Hepatocyte (in vitro differentiated cells): ENCODE results near the gene EXOSC6. TPM values are rescaled to one million over a fixed set of nuclear protein-coding genes. Genes with fewer than 3 reads are reported as not detected.
"Not testable (repeated sequence)": the region's sequence is repeated elsewhere in the genome, so short reads cannot be mapped to it uniquely, and the experiment has no call there.

Source experiments
- DNase-seq: peaks from one replicate; pipeline ENCODE4 v3.0.0-alpha.2; 2016; ENCODE audit warnings: low spot score
- H2AFZ ChIP-seq: fragments of 200-600 bp; sonication (generic); 2 replicates; pipeline ENCODE4 v1.6.0; 2016; ENCODE audit warnings: antibody characterized with exemption, mild to moderate bottlenecking
- H3K27ac ChIP-seq: fragments of 200-600 bp; sonication (generic); 2 replicates; pipeline ENCODE4 v1.5.1; 2016; ENCODE audit warnings: mild to moderate bottlenecking
- H3K27me3 ChIP-seq: fragments of 200-600 bp; sonication (generic); 2 replicates; pipeline ENCODE4 v1.6.1; 2016
- H3K36me3 ChIP-seq: fragments of 200-600 bp; sonication (generic); replicated peaks from 2 replicates; pipeline ENCODE4 v1.5.1; 2016; ENCODE audit warnings: low read depth; ENCODE audit not compliant: insufficient read depth
- H3K4me1 ChIP-seq: fragments of 200-600 bp; sonication (generic); 2 replicates; pipeline ENCODE4 v1.5.1; 2016; ENCODE audit warnings: mild to moderate bottlenecking, moderate library complexity; ENCODE audit not compliant: insufficient read depth
- H3K4me2 ChIP-seq: fragments of 200-600 bp; sonication (generic); 2 replicates; pipeline ENCODE4 v1.6.0; 2016
- H3K4me3 ChIP-seq: fragments of 200-600 bp; sonication (generic); 2 replicates; pipeline ENCODE4 v1.5.1; 2016; ENCODE audit warnings: mild to moderate bottlenecking
- H3K79me2 ChIP-seq: fragments of 200-600 bp; sonication (generic); 2 replicates; pipeline ENCODE4 v1.6.0; 2017; ENCODE audit warnings: mild to moderate bottlenecking
- H3K9me2 ChIP-seq: fragments of 200-600 bp; sonication (generic); replicated peaks from 2 replicates; pipeline ENCODE4 v1.6.0; 2017; ENCODE audit warnings: mild to moderate bottlenecking; ENCODE audit not compliant: insufficient read depth
- H3K9me3 ChIP-seq: fragments of 200-600 bp; sonication (generic); 2 replicates; pipeline ENCODE4 v1.5.1; 2016; ENCODE audit warnings: low read depth, mild to moderate bottlenecking
- H4K20me1 ChIP-seq: fragments of 200-600 bp; sonication (generic); 2 replicates; pipeline ENCODE4 v1.6.0; 2016; ENCODE audit warnings: mild to moderate bottlenecking; ENCODE audit not compliant: insufficient read depth, poor library complexity, severe bottlenecking
- EZH2 ChIP-seq: fragments of 200-600 bp; sonication (generic); IDR thresholded peaks from 2 replicates; pipeline ENCODE4 v1.6.1; 2016; ENCODE audit warnings: antibody characterized with exemption, mild to moderate bottlenecking, borderline replicate concordance
- EZH2phosphoT487 ChIP-seq: fragments of 200-600 bp; sonication (generic); IDR thresholded peaks from one replicate; pipeline ENCODE4 v1.6.1; 2018; ENCODE audit warnings: antibody characterized with exemption, mild to moderate bottlenecking, low read depth, moderate library complexity; ENCODE audit not compliant: unreplicated experiment, severe bottlenecking
- WGBS: methylation state at CpG from one replicate; pipeline ENCODE4 v1.1.6; 2016; ENCODE audit warnings: low lambda C conversion rate; ENCODE audit errors: missing lambda C conversion rate; 5-methylcytosine and 5-hydroxymethylcytosine counted together
- polyA plus RNA-seq: library from polyadenylated mRNA; unstranded; fragments of >200 nt; fragmentation: Nextera tagmentation; extraction: Ambion mirVana; gene quantifications from 2 replicates; pipeline ENCODE4 v1.2.1, GENCODE V29; 2016
- total RNA-seq: library from RNA; depleted of rRNA; stranded (reverse); fragments of >200 nt; gene quantifications from 2 replicates; pipeline ENCODE4 v1.2.3, GENCODE V29; 2014
- TF ChIP-seq, protein P1 (sequence below): fragments of 200-600 bp; sonication (generic); IDR thresholded peaks from 2 replicates; pipeline ENCODE4 v1.5.1; 2016; ENCODE audit warnings: antibody characterized with exemption, mild to moderate bottlenecking; ENCODE audit not compliant: poor library complexity

The EXOSC6 gene
- total and polyA plus RNA-seq, 2 experiments from 2014 or later: 21.4 to 28.7 TPM

GRCh38 chr16:70289229-70290094 is 37.7 kb upstream of the EXOSC6 start, which contains the start of gene AARS1:
Gene AARS1, minus strand, starts transcription at chr16:70289506. Its CDS starts 6,743 bp downstream, at chr16:70282763.
- Histone ChIP-seq H4K20me1 (peaks cover 21% of the 10 kb centered on the region), H3K4me1 (peaks cover 9% of the 10 kb centered on the region), H3K4me2 (peak within 1 kb of the TSS; percentile 94), H3K36me3 (no peaks in the 10 kb centered on the region), H3K79me2 (peaks cover 48% of the 10 kb centered on the region), H3K4me3 (peak within 1 kb of the TSS; percentile 74), H3K9me3 (no peaks in the 10 kb centered on the region), H3K27me3 (no peaks in the 10 kb centered on the region), H3K9me2 (no peaks in the 10 kb centered on the region), H2AFZ (peak within 1 kb of the TSS; percentile 98), H3K27ac (peak within 1 kb of the TSS; percentile 98)
- WGBS: 4% methylated on average over 47 of the region's 53 CpGs
- no peak for TF ChIP-seq EZH2phosphoT487
- TF ChIP-seq EZH2: no peak
- TF ChIP-seq, protein P1, sequence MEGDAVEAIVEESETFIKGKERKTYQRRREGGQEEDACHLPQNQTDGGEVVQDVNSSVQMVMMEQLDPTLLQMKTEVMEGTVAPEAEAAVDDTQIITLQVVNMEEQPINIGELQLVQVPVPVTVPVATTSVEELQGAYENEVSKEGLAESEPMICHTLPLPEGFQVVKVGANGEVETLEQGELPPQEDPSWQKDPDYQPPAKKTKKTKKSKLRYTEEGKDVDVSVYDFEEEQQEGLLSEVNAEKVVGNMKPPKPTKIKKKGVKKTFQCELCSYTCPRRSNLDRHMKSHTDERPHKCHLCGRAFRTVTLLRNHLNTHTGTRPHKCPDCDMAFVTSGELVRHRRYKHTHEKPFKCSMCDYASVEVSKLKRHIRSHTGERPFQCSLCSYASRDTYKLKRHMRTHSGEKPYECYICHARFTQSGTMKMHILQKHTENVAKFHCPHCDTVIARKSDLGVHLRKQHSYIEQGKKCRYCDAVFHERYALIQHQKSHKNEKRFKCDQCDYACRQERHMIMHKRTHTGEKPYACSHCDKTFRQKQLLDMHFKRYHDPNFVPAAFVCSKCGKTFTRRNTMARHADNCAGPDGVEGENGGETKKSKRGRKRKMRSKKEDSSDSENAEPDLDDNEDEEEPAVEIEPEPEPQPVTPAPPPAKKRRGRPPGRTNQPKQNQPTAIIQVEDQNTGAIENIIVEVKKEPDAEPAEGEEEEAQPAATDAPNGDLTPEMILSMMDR: no peak
- DNase-seq: peak; percentile 99

- H3K27me3 ChIP-seq, H3K4me1 ChIP-seq, H3K9me2 ChIP-seq, H3K36me3 ChIP-seq, H3K9me3 ChIP-seq, DNase-seq: not testable (repeated sequence)
- Histone ChIP-seq H3K4me2 (peak overlapping the region; percentile 94), H3K4me3 (peak overlapping the region; percentile 74), H2AFZ (peak overlapping the region; percentile 46), H4K20me1 (peaks cover 34% of the 10 kb centered on the region), H3K79me2 (peaks cover 68% of the 10 kb centered on the region), H3K27ac (peak overlapping the region; percentile 98)
- WGBS: 92% methylated on average over 17 of the region's 17 CpGs
Observed at GRCh38 chr16:70287304-70287971, 35.7 kb upstream of the EXOSC6 start.

- H3K27me3 ChIP-seq: no peaks in the 10 kb centered on the region
- no peaks in the 10 kb centered on the region for H3K9me3 ChIP-seq
- H3K4me2 ChIP-seq: no peak overlapping the region
- H3K4me1 ChIP-seq: no peaks in the 10 kb centered on the region
- H3K4me3 ChIP-seq: no peak overlapping the region
- no peaks in the 10 kb centered on the region for H3K9me2 ChIP-seq
- DNase-seq: no peak
- H2AFZ ChIP-seq: no peak overlapping the region
- H3K79me2 ChIP-seq: peaks cover 68% of the 10 kb centered on the region
- H3K36me3 ChIP-seq: no peaks in the 10 kb centered on the region
- TF ChIP-seq EZH2 (no peak), EZH2phosphoT487 (no peak)
- TF ChIP-seq, protein P1: no peak
- peaks cover 36% of the 10 kb centered on the region for H4K20me1 ChIP-seq
- H3K27ac ChIP-seq: no peak overlapping the region
- 84% methylated on average over 1 of the region's 1 CpG for WGBS
Observed at GRCh38 chr16:70276392-70276791, 24.7 kb upstream of the EXOSC6 start.

DNA sequence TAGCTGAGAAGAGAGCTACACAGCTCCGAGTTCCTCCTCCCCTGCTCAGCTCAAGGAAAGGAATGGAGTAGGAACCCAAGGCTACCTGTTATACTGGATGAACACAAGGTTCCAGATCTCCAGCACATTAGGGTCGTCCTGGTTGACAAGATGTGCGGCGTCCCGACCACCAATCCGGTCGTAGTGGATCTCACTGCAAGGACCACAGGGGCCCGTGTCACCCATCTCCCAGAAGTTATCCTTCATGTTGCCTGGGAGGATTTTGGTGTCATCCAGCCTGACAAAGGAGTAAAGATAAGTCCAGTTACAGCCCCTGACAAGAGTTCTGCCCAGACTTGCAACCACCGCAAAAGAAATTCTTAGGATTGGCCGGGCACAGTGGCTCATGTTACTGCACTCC is 20.0 kb upstream of the EXOSC6 start:
- no peaks in the 10 kb centered on the region for H3K27me3 ChIP-seq
- H3K79me2 ChIP-seq: peaks cover 32% of the 10 kb centered on the region
- no peak overlapping the region for H3K27ac ChIP-seq
- H3K9me3 ChIP-seq: no peaks in the 10 kb centered on the region
- DNase-seq: no peak
- H3K9me2 ChIP-seq: no peaks in the 10 kb centered on the region
- no peak overlapping the region for H3K4me3 ChIP-seq
- peaks cover 3% of the 10 kb centered on the region for H4K20me1 ChIP-seq
- H2AFZ ChIP-seq: no peak overlapping the region
- 99% methylated on average over 10 of the region's 10 CpGs for WGBS
- H3K36me3 ChIP-seq: no peaks in the 10 kb centered on the region
- H3K4me1 ChIP-seq: no peaks in the 10 kb centered on the region
- H3K4me2 ChIP-seq: no peak overlapping the region
- TF ChIP-seq, protein P1: no peak
- TF ChIP-seq EZH2 (no peak), EZH2phosphoT487 (no peak)
